ENCODE measurements around the gene SMG9.
"Not testable (repeated sequence)": the region's sequence is repeated elsewhere in the genome, so short reads cannot be mapped to it uniquely, and the experiment has no call there.

Gene SMG9

GRCh38 chr19:43687660-43687997 is 67.1 kb downstream of the SMG9 start:
- DNase-seq: no peak

GRCh38 chr19:43684326-43684725 is 70.4 kb downstream of the SMG9 start:
- no peak for DNase-seq

GRCh38 chr19:43683905-43684304 is 70.9 kb downstream of the SMG9 start:
- DNase-seq: no peak

GRCh38 chr19:43682824-43683661 is 71.7 kb downstream of the SMG9 start:
- no peak for DNase-seq

GRCh38 chr19:43682269-43682668 is 72.5 kb downstream of the SMG9 start:
- not testable (repeated sequence) for DNase-seq

GRCh38 chr19:43681821-43682220 is 72.9 kb downstream of the SMG9 start:
- DNase-seq: no peak

- DNase-seq: no peak
These were observed 76.1 kb downstream of the SMG9 start for GRCh38 chr19:43678512-43679261.

All from CD4-positive, alpha-beta T cell treated with Interleukin-1 beta for 1 hour (primary cell).